H1 (cell line): ENCODE results near the gene UNC13C. TPM values are rescaled to one million over a fixed set of nuclear protein-coding genes. Genes with fewer than 3 reads are reported as not detected.

ENCODE experiments used
- CTCF ChIA-PET: fragments of 300-600 bp; sonication (Branson Sonifier 250); formaldehyde crosslinking; loops from one replicate; lab custom pipeline; 2021; ENCODE audit not compliant: partially characterized antibody; lab: Charles Lee
- POLR2A ChIA-PET: fragments of 300-600 bp; sonication (Branson Sonifier 250); formaldehyde crosslinking; loops from one replicate; lab custom pipeline; 2021; ENCODE audit warnings: inconsistent platforms; ENCODE audit not compliant: partially characterized antibody; lab: Charles Lee
- DNase-seq, 2 experiments: peaks; one replicate each; pipeline versions ENCODE4 v3.0.0 to v3.0.0-alpha.2; 2010 to 2022; ENCODE audit warnings: low spot score in 2 of 2, low read depth in 1 of 2, mixed read lengths in 1 of 2
- FAIRE-seq: peaks from 2 replicates; lab custom pipeline; 2011; peaks lifted over from hg19 to GRCh38; lab: Jason Lieb, UNC
- H2AFZ ChIP-seq: 2 replicates; pipeline ENCODE4 v1.8.1; 2012; ENCODE audit warnings: low read length, inconsistent platforms
- H2AK5ac ChIP-seq: 2 replicates; pipeline ENCODE4 v1.6.1; 2013; ENCODE audit warnings: low read depth, low read length
- H2BK120ac ChIP-seq: replicated peaks from 2 replicates; pipeline ENCODE3; 2013; ENCODE audit warnings: low read depth, low read length, inconsistent platforms
- H2BK12ac ChIP-seq: 2 replicates; pipeline ENCODE4 v1.6.1; 2013; ENCODE audit warnings: low read depth, low read length
- H2BK15ac ChIP-seq: 2 replicates; pipeline ENCODE4 v1.6.1; 2013; ENCODE audit warnings: low read length
- H2BK20ac ChIP-seq: 2 replicates; pipeline ENCODE4 v1.6.1; 2013; ENCODE audit warnings: low read length
- H2BK5ac ChIP-seq: 2 replicates; pipeline ENCODE4 v1.6.1; 2013; ENCODE audit warnings: low read depth, low read length
- H3K14ac ChIP-seq: 2 replicates; pipeline ENCODE4 v1.6.1; 2013; ENCODE audit warnings: inconsistent platforms; ENCODE audit not compliant: insufficient read length
- H3K18ac ChIP-seq: 2 replicates; pipeline ENCODE4 v1.6.1; 2013; ENCODE audit warnings: low read length; ENCODE audit errors: extremely low read depth
- H3K23ac ChIP-seq: 2 replicates; pipeline ENCODE4 v1.6.1; 2013; ENCODE audit warnings: inconsistent platforms; ENCODE audit not compliant: insufficient read length
- H3K23me2 ChIP-seq: 2 replicates; pipeline ENCODE4 v1.6.1; 2013; ENCODE audit warnings: low read depth, low read length
- H3K27ac ChIP-seq: 2 replicates; pipeline ENCODE4 v1.6.1; 2011; ENCODE audit warnings: low read depth, low read length, inconsistent platforms
- H3K27me3 ChIP-seq, 4 experiments: replicated peaks in 1 of 4; 1 replicate in 1 of 4; 2 replicates in 3 of 4; pipeline versions ENCODE4 v1.6.1 to v1.8.1; 2011 to 2013; ENCODE audit warnings: low read length in 3 of 4, mild to moderate bottlenecking in 3 of 4, inconsistent platforms in 2 of 4, mixed read lengths in 2 of 4, moderate library complexity in 1 of 4; ENCODE audit not compliant: control insufficient read depth in 3 of 4, insufficient read depth in 3 of 4; ENCODE audit errors: extremely low read depth in 1 of 4
- H3K36me3 ChIP-seq, 4 experiments: 2 replicates each; pipeline versions ENCODE4 v1.6.1 to v1.8.1; 2011 to 2013; ENCODE audit warnings: mild to moderate bottlenecking in 4 of 4, low read length in 3 of 4, moderate library complexity in 2 of 4, control low read depth in 1 of 4, inconsistent platforms in 1 of 4; ENCODE audit not compliant: insufficient read depth in 4 of 4, control insufficient read depth in 2 of 4
- H3K4ac ChIP-seq: replicated peaks from 2 replicates; pipeline ENCODE3; 2013; ENCODE audit warnings: low read length, low read depth, mixed read lengths, inconsistent platforms; ENCODE audit not compliant: insufficient read length
- H3K4me1 ChIP-seq, 4 experiments: replicated peaks in 1 of 4; 1 replicate in 1 of 4; 2 replicates in 3 of 4; pipeline versions ENCODE4 v1.6.1 to v1.8.1; 2011 to 2013; ENCODE audit warnings: low read length in 3 of 4, inconsistent platforms in 2 of 4, mixed read lengths in 1 of 4; ENCODE audit not compliant: insufficient read depth in 4 of 4, control insufficient read depth in 3 of 4
- H3K4me2 ChIP-seq, 2 experiments: 2 replicates each; pipeline versions ENCODE4 v1.6.1 to v1.8.1; 2011 to 2013; ENCODE audit warnings: low read depth in 2 of 2, low read length in 2 of 2, control low read depth in 1 of 2, inconsistent platforms in 1 of 2, mild to moderate bottlenecking in 1 of 2; ENCODE audit not compliant: insufficient read depth in 1 of 2
- H3K4me3 ChIP-seq, 4 experiments: fragments of 200-600, 300-600 bp in 1 of 4; sonication (generic), shearing (Covaris generic), sonication (Bioruptor Twin) in 1 of 4; 2 replicates each; pipeline versions ENCODE4 v1.5.1 to v1.8.1; 2011 to 2016; ENCODE audit warnings: low read length in 4 of 4, low read depth in 3 of 4, control low read depth in 2 of 4, inconsistent platforms in 2 of 4, mild to moderate bottlenecking in 2 of 4, mixed read lengths in 1 of 4, moderate library complexity in 1 of 4; ENCODE audit not compliant: insufficient read depth in 2 of 4; ENCODE audit errors: extremely low read depth in 1 of 4
- H3K56ac ChIP-seq: replicated peaks from 2 replicates; pipeline ENCODE3; 2013; ENCODE audit warnings: low read depth, mild to moderate bottlenecking, mixed read lengths, low read length, inconsistent platforms; ENCODE audit not compliant: insufficient read length
- H3K79me1 ChIP-seq: 2 replicates; pipeline ENCODE4 v1.6.1; 2013; ENCODE audit warnings: low read depth, low read length, control low read depth
- H3K79me2 ChIP-seq, 2 experiments: 2 replicates each; pipeline versions ENCODE4 v1.6.1 to v1.8.1; 2012 to 2013; ENCODE audit warnings: low read length in 2 of 2, mild to moderate bottlenecking in 2 of 2, inconsistent platforms in 1 of 2; ENCODE audit not compliant: insufficient read depth in 2 of 2, control insufficient read depth in 1 of 2
- H3K9ac ChIP-seq, 4 experiments: replicated peaks in 1 of 4; 1 replicate in 1 of 4; 2 replicates in 3 of 4; pipeline versions ENCODE4 v1.6.1 to v1.8.1; 2011 to 2013; ENCODE audit warnings: low read depth in 3 of 4, low read length in 3 of 4, control low read depth in 2 of 4, mild to moderate bottlenecking in 2 of 4, moderate library complexity in 2 of 4, inconsistent platforms in 1 of 4; ENCODE audit errors: extremely low read depth in 1 of 4
- H3K9me3 ChIP-seq, 2 experiments: 2 replicates each; pipeline versions ENCODE4 v1.6.1 to v1.8.1; 2012 to 2013; ENCODE audit warnings: mild to moderate bottlenecking in 2 of 2, moderate library complexity in 2 of 2, control low read depth in 1 of 2, inconsistent platforms in 1 of 2, low read depth in 1 of 2, low read length in 1 of 2, mixed read lengths in 1 of 2; ENCODE audit not compliant: insufficient read depth in 2 of 2
- H4K20me1 ChIP-seq, 2 experiments: replicated peaks in 1 of 2; 2 replicates each; pipeline versions ENCODE3 to v1.8.1; 2011 to 2013; ENCODE audit warnings: inconsistent platforms in 2 of 2, low read length in 2 of 2, mild to moderate bottlenecking in 1 of 2; ENCODE audit not compliant: insufficient read depth in 2 of 2, control insufficient read depth in 1 of 2
- H4K5ac ChIP-seq: 2 replicates; pipeline ENCODE4 v1.6.1; 2013; ENCODE audit warnings: low read length, low read depth, mixed read lengths, inconsistent platforms; ENCODE audit not compliant: insufficient read length
- H4K8ac ChIP-seq: 2 replicates; pipeline ENCODE4 v1.8.0; 2013; ENCODE audit warnings: mild to moderate bottlenecking, moderate library complexity, low read length, inconsistent platforms; ENCODE audit not compliant: insufficient read depth; ENCODE audit errors: extremely low read depth
- H4K91ac ChIP-seq: replicated peaks from 2 replicates; pipeline ENCODE3; 2013; ENCODE audit warnings: low read length, mixed read lengths, inconsistent platforms; ENCODE audit not compliant: insufficient read length
- NANOG ChIP-seq: IDR thresholded peaks from 2 replicates; pipeline ENCODE4 v1.6.1; 2011; ENCODE audit warnings: low read length, low read depth, mild to moderate bottlenecking, inconsistent platforms; ENCODE audit not compliant: insufficient read depth, poor library complexity, severe bottlenecking
- PHF8 ChIP-seq: fragments of 200-600 bp; sonication (generic); conservative IDR thresholded peaks from 2 replicates; pipeline ENCODE4 v1.7.1; 2012; ENCODE audit warnings: low read depth, mild to moderate bottlenecking, inconsistent platforms, low read length, moderate library complexity
- RAD21 ChIP-seq, 2 experiments: IDR thresholded peaks in 1 of 2; conservative IDR thresholded peaks in 1 of 2; 2 replicates each; pipeline ENCODE4 v1.6.1; 2011; ENCODE audit warnings: low read depth in 2 of 2, low read length in 2 of 2, improper control_type of control experiment in 1 of 2, inconsistent platforms in 1 of 2, mild to moderate bottlenecking in 1 of 2, moderate library complexity in 1 of 2
- SP2 ChIP-seq: IDR thresholded peaks from 2 replicates; pipeline ENCODE4 v1.6.1; 2012; ENCODE audit warnings: mild to moderate bottlenecking, low read length, inconsistent platforms
- ZNF274 ChIP-seq: IDR thresholded peaks from 2 replicates; pipeline ENCODE4 v1.7.0; 2012; ENCODE audit warnings: low read length, borderline replicate concordance; ENCODE audit errors: extremely low read depth
- WGBS, 2 experiments: shearing (Covaris generic) in 1 of 2; methylation state at CpG; one replicate each; pipeline versions ENCODE4 v1.1.6 to v1.1.7; 2013 to 2015; ENCODE audit warnings: low lambda C conversion rate in 2 of 2, mixed read lengths in 2 of 2, inconsistent platforms in 1 of 2, low coverage in 1 of 2, missing lambda C conversion rate in 1 of 2; ENCODE audit not compliant: insufficient replicate concordance in 2 of 2, insufficient coverage in 1 of 2, insufficient read length in 1 of 2; ENCODE audit errors: extremely low coverage in 1 of 2, missing lambda C conversion rate in 1 of 2; 5-methylcytosine and 5-hydroxymethylcytosine counted together
- polyA plus RNA-seq, 7 experiments: library from polyadenylated mRNA; depleted of rRNA in 3 of 7; stranded (reverse) in 5 of 7; unstranded in 2 of 7; fragments of >200 nt in 5 of 7; fragments of 200-250 nt in 2 of 7; gene quantifications; 1 replicate in 5 of 7; 2 replicates in 1 of 7; 4 replicates in 1 of 7; pipeline versions ENCODE4 v1.2.1 to v1.2.3, GENCODE V29; 2011 to 2013; ENCODE audit warnings: missing spikeins in 2 of 7, mixed read lengths in 2 of 7
- total RNA-seq: library from RNA; stranded (reverse); fragmentation: NEBNext Ultra II Directional; extraction: Animal tissue kit (Norgen Biotek cat#: 25700); gene quantifications from 2 replicates; pipeline ENCODE4 v1.2.1, GENCODE V29; 2021

The UNC13C gene
- total and polyA plus RNA-seq, 2 of the 8 experiments (the other 6 are each of a cell fraction or from before 2014, with no cell fraction given): 0.02 to 0.13 TPM

GRCh38 chr15:54305138-54305537, 326.9 kb downstream of the UNC13C start:
- Histone ChIP-seq H4K91ac (no peak overlapping the region), H4K20me1 (no peaks in the 10 kb centered on the region), H2AFZ (no peak overlapping the region), H3K56ac (no peak overlapping the region), H3K79me1 (no peaks in the 10 kb centered on the region), H3K14ac (no peak overlapping the region), H3K79me2 (no peaks in the 10 kb centered on the region), H3K23me2 (no peaks in the 10 kb centered on the region), H2BK5ac (no peak overlapping the region), H2BK15ac (no peak overlapping the region), H2BK12ac (no peak overlapping the region), H4K8ac (no peak overlapping the region), H3K9me3 (no peaks in the 10 kb centered on the region; a peak in 1 of 4 replicates), H3K36me3 (no peaks in the 10 kb centered on the region), H3K4ac (no peak overlapping the region), H2BK20ac (no peak overlapping the region), H3K27me3 (no peaks in the 10 kb centered on the region), H4K5ac (no peak overlapping the region), H2BK120ac (no peak overlapping the region), H3K4me1 (no peaks in the 10 kb centered on the region), H3K4me3 (no peak overlapping the region), H3K27ac (no peak overlapping the region), H3K23ac (no peak overlapping the region), H3K9ac (no peak overlapping the region), H3K18ac (no peak overlapping the region), H3K4me2 (no peak overlapping the region), H2AK5ac (no peak overlapping the region)
- FAIRE-seq (no peak), DNase-seq (no peak)
- ChIA-PET POLR2A (no interaction called here), CTCF (no interaction called here)
- 85% methylated on average over 1 of the region's 1 CpG; no CpG with 5 or more reads in 1 of the 2 experiments for WGBS, 2 experiments
- no peak for TF ChIP-seq NANOG
- no peak for TF ChIP-seq ZNF274
- no peak for TF ChIP-seq SP2
- no peak for TF ChIP-seq PHF8
- TF ChIP-seq RAD21 (IDR thresholded peaks at IDR 0.05 in 1 of 2, conservative IDR thresholded peaks at IDR 0.05 in 1 of 2; ENCODE audit: low read depth in 2 of 2, low read length in 2 of 2): no peak
